ENCODE data around the gene TWNK.

GRCh38 chr10:101010329-101010728 lies 23.0 kb downstream of the TWNK start:
- TF ChIP-seq, protein P1, sequence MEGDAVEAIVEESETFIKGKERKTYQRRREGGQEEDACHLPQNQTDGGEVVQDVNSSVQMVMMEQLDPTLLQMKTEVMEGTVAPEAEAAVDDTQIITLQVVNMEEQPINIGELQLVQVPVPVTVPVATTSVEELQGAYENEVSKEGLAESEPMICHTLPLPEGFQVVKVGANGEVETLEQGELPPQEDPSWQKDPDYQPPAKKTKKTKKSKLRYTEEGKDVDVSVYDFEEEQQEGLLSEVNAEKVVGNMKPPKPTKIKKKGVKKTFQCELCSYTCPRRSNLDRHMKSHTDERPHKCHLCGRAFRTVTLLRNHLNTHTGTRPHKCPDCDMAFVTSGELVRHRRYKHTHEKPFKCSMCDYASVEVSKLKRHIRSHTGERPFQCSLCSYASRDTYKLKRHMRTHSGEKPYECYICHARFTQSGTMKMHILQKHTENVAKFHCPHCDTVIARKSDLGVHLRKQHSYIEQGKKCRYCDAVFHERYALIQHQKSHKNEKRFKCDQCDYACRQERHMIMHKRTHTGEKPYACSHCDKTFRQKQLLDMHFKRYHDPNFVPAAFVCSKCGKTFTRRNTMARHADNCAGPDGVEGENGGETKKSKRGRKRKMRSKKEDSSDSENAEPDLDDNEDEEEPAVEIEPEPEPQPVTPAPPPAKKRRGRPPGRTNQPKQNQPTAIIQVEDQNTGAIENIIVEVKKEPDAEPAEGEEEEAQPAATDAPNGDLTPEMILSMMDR (IDR thresholded peaks at IDR 0.05) = no peak
- no peak for TF ChIP-seq POLR2A (IDR thresholded peaks at IDR 0.05)

All from heart left ventricle (tissue), 13 donors.